Mesendoderm (in vitro differentiated cells): ENCODE results near the gene RIMOC1. TPM values are rescaled to one million over a fixed set of nuclear protein-coding genes. Genes with fewer than 3 reads are reported as not detected.

Source experiments
- DNase-seq: peaks from one replicate; pipeline ENCODE4 v3.0.0; 2013
- H2AK5ac ChIP-seq: 2 replicates; pipeline ENCODE4 v1.6.1; 2013; ENCODE audit warnings: low read length, inconsistent platforms
- H2BK120ac ChIP-seq: 2 replicates; pipeline ENCODE4 v1.6.1; 2013; ENCODE audit warnings: low read depth, mild to moderate bottlenecking, low read length, moderate library complexity, mixed read lengths
- H2BK15ac ChIP-seq: replicated peaks from 2 replicates; pipeline ENCODE4 v1.6.1; 2013; ENCODE audit warnings: low read depth, mild to moderate bottlenecking, moderate library complexity
- H2BK5ac ChIP-seq: 2 replicates; pipeline ENCODE4 v1.6.1; 2013; ENCODE audit warnings: low read length, inconsistent platforms
- H3K18ac ChIP-seq: 2 replicates; pipeline ENCODE4 v1.6.1; 2013; ENCODE audit warnings: mild to moderate bottlenecking, low read length, mixed read lengths
- H3K23ac ChIP-seq: one replicate; pipeline ENCODE4 v1.6.1; 2013; ENCODE audit warnings: low read length
- H3K27ac ChIP-seq: 2 replicates; pipeline ENCODE4 v1.5.1; 2013; ENCODE audit warnings: low read depth, mild to moderate bottlenecking, inconsistent platforms, low read length, moderate library complexity
- H3K27me3 ChIP-seq: 2 replicates; pipeline ENCODE4 v1.6.1; 2013; ENCODE audit warnings: low read length, control low read depth, mild to moderate bottlenecking, inconsistent platforms; ENCODE audit not compliant: insufficient read depth, poor library complexity
- H3K36me3 ChIP-seq: 2 replicates; pipeline ENCODE4 v1.6.1; 2013; ENCODE audit warnings: low read length, inconsistent platforms; ENCODE audit not compliant: control insufficient read depth, insufficient read depth
- H3K4ac ChIP-seq: one replicate; pipeline ENCODE4 v1.6.1; 2013; ENCODE audit warnings: low read depth, mild to moderate bottlenecking, low read length, moderate library complexity
- H3K4me1 ChIP-seq: 2 replicates; pipeline ENCODE4 v1.6.1; 2013; ENCODE audit warnings: low read depth, low read length, inconsistent platforms; ENCODE audit not compliant: control insufficient read depth
- H3K4me2 ChIP-seq: 2 replicates; pipeline ENCODE4 v1.6.1; 2013; ENCODE audit warnings: low read length
- H3K4me3 ChIP-seq: 2 replicates; pipeline ENCODE4 v1.5.1; 2013; ENCODE audit warnings: mild to moderate bottlenecking, low read length
- H3K56ac ChIP-seq: one replicate; pipeline ENCODE4 v1.6.1; 2013; ENCODE audit warnings: low read length
- H3K79me1 ChIP-seq: 2 replicates; pipeline ENCODE4 v1.6.1; 2013; ENCODE audit warnings: low read length, inconsistent platforms
- H3K79me2 ChIP-seq: 2 replicates; pipeline ENCODE4 v1.6.1; 2013; ENCODE audit warnings: mild to moderate bottlenecking, low read length; ENCODE audit not compliant: control insufficient read depth, insufficient read depth
- H3K9ac ChIP-seq: 2 replicates; pipeline ENCODE4 v1.6.1; 2013; ENCODE audit warnings: low read length, inconsistent platforms
- H4K5ac ChIP-seq: one replicate; pipeline ENCODE4 v1.6.1; 2013; ENCODE audit warnings: low read length
- H4K8ac ChIP-seq: one replicate; pipeline ENCODE4 v1.6.1; 2013; ENCODE audit warnings: low read depth, mild to moderate bottlenecking, control low read depth, low read length, moderate library complexity
- WGBS: extraction: QIAGEN DNeasy Blood & Tissue Kit; methylation state at CpG from one replicate; pipeline ENCODE4 v1.1.7; 2013; ENCODE audit warnings: low lambda C conversion rate, missing lambda C conversion rate; ENCODE audit not compliant: insufficient coverage; ENCODE audit errors: extremely low coverage; 5-methylcytosine and 5-hydroxymethylcytosine counted together
- polyA plus RNA-seq, 2 experiments: library from polyadenylated mRNA; stranded (reverse); fragments of 200-250 nt; gene quantifications; one replicate each; pipeline ENCODE4 v1.2.3, GENCODE V29; 2013

RIMOC1 gene, protein sequence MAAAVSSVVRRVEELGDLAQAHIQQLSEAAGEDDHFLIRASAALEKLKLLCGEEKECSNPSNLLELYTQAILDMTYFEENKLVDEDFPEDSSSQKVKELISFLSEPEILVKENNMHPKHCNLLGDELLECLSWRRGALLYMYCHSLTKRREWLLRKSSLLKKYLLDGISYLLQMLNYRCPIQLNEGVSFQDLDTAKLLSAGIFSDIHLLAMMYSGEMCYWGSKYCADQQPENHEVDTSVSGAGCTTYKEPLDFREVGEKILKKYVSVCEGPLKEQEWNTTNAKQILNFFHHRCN
- polyA plus RNA-seq (2013, experiment 1 of 2), result 17.3 TPM
- 16.4 TPM for polyA plus RNA-seq (2013, experiment 2 of 2)

DNA sequence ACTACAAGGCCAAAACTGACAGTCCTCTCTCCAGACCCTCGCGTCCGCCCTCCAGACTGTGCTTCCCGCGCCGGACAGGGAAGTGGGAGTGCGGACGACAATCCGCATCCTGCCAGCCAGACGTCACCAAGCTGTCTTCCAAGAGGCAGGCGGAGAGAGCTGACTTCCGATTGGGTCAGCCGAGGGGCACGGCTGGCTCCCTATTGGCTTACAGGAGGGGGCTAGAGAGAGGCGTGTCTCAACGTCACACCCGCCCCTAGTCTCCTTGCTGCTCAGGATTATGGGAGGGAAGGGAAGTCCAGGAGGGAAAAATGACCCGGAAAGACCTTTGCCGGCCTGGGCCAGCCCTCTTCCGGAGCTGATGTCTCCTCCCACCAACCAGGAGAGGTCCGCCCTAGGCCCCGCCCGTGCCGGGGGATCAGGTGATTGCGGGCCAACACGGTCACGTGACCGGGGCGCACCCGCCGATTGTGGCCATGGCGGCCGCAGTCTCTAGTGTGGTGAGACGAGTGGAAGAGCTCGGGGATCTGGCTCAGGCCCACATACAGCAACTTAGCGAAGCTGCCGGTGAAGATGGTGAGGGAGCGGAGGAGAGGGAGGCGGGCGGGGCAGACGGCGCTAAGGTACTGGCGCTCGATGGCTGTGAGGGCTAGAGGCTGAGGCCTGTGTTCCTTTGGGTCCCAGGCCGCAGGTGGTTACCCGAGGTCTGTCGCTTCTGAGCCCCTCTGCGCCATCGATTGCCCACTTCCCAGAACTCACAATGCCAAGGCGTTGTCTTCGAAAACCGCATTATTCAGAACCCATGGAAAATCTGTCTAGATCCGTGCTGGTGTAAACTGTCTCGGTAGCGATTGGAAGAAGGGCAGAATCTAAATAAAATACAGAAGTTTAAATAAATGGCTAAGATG is at the start of gene RIMOC1:
Gene RIMOC1 (plus strand): TSS at position 453 of the 908 bp plus-strand sequence. CDS start 24 bp downstream, at position 477.
- no peak within 1 kb of the TSS for H3K27ac ChIP-seq

DNA sequence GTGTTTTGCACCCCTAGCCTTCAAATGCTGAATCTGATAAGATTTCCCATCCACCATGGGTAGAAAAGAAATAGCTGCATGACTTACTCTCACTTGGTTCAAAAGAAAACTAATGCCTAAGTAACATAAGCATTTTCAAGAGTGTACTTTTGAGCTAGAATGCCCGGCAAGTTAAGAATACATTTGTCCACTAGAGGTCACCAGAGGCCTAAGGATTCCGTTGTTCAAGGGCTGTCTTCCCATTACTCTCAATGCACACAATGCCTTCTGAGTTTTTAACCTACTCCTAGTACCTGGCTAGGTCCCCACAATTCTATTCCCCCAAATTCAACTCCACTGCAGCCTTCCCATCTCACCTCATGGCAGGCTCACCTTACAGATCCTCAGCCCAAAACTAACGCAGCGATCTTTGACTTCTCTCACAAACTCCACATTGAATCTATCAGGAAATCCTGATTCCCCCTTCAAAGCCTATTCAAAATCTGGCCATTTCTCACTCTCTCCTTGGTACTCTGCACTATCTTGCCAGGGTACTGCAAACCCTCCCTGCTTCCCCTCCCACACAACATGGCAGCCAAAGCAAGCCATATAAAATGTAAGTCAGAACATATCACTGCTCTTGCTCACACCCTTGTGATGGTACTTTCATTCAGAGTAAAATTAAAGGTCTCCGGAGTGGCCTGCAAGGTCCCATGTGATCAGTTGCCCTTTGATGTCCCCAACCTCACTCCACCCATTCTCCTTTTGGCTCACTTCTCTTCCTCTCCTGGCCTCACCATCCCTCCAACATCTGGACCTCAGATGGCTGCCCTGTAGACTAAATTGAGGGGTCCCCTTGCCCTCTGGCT is 47.3 kb upstream of the RIMOC1 start:
- Histone ChIP-seq H3K27me3 (no peaks in the 10 kb centered on the region), H3K36me3 (no peaks in the 10 kb centered on the region), H3K79me1 (no peaks in the 10 kb centered on the region), H4K5ac (no peak overlapping the region), H3K27ac (no peak overlapping the region), H3K4me1 (no peaks in the 10 kb centered on the region), H3K4me3 (no peak overlapping the region), H3K4ac (no peak overlapping the region), H3K23ac (no peak overlapping the region), H3K18ac (no peak overlapping the region), H3K56ac (no peak overlapping the region), H2AK5ac (no peak overlapping the region), H2BK15ac (no peak overlapping the region), H4K8ac (no peak overlapping the region), H3K79me2 (no peaks in the 10 kb centered on the region), H3K9ac (no peak overlapping the region), H3K4me2 (no peak overlapping the region), H2BK120ac (no peak overlapping the region), H2BK5ac (no peak overlapping the region)
- WGBS, result no CpG with 5 or more reads among the region's 5 CpGs
- DNase-seq, result peak; percentile 75

More for the DNA sequence above, at the start of gene RIMOC1:
- Histone ChIP-seq H4K5ac (no peak within 1 kb of the TSS), H2BK5ac (no peak within 1 kb of the TSS), H3K4me3 (peak within 1 kb of the TSS; percentile 55), H3K9ac (peak within 1 kb of the TSS; percentile 90), H3K56ac (peak within 1 kb of the TSS; percentile 89), H4K8ac (peak within 1 kb of the TSS; percentile 77), H3K79me1 (peaks cover 5% of the 10 kb centered on the region), H3K4me2 (peak within 1 kb of the TSS; percentile 70), H2BK15ac (no peak within 1 kb of the TSS), H3K79me2 (peaks cover 12% of the 10 kb centered on the region), H3K4ac (peak within 1 kb of the TSS; percentile 41), H3K36me3 (no peaks in the 10 kb centered on the region), H2AK5ac (no peak within 1 kb of the TSS), H3K18ac (peak within 1 kb of the TSS; percentile 22), H3K23ac (no peak within 1 kb of the TSS), H2BK120ac (no peak within 1 kb of the TSS), H3K4me1 (no peaks in the 10 kb centered on the region), H3K27me3 (no peaks in the 10 kb centered on the region)
- peak; percentile 100 for DNase-seq
- no CpG with 5 or more reads among the region's 55 CpGs for WGBS

DNA sequence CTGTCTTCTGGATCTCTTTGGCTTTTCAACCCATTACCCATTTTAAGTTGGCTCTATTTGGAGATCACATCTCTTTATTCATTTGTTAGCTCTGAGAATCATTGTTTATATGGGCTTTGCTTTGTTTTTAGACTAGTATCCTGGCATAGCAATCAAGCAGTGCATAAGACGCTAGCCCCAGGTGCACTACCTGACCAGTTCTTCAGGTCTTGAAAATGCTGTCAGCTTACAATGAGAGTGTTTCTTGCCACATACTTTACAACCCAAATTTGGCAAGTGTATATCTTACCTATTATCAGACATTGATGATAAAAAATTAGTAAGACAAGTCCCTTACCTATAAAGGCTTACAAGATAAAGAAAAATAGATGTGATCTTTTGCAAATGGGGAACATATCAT is 46.2 kb upstream of the RIMOC1 start:
- no CpG with 5 or more reads among the region's 1 CpG for WGBS
- no peaks in the 10 kb centered on the region for H3K79me1 ChIP-seq
- H3K36me3 ChIP-seq, result no peaks in the 10 kb centered on the region
- H2BK15ac ChIP-seq, result no peak overlapping the region
- H3K56ac ChIP-seq, result no peak overlapping the region
- H3K23ac ChIP-seq, result no peak overlapping the region
- H3K4me3 ChIP-seq, result no peak overlapping the region
- H3K18ac ChIP-seq, result no peak overlapping the region
- H3K4ac ChIP-seq, result no peak overlapping the region
- H3K27ac ChIP-seq, result no peak overlapping the region
- no peak overlapping the region for H2AK5ac ChIP-seq
- H3K79me2 ChIP-seq, result no peaks in the 10 kb centered on the region
- H3K4me1 ChIP-seq, result no peaks in the 10 kb centered on the region
- H2BK120ac ChIP-seq, result no peak overlapping the region
- no peak overlapping the region for H2BK5ac ChIP-seq
- H4K8ac ChIP-seq, result no peak overlapping the region
- DNase-seq, result no peak
- no peaks in the 10 kb centered on the region for H3K27me3 ChIP-seq
- no peak overlapping the region for H4K5ac ChIP-seq
- H3K4me2 ChIP-seq, result no peak overlapping the region
- H3K9ac ChIP-seq, result no peak overlapping the region

DNA sequence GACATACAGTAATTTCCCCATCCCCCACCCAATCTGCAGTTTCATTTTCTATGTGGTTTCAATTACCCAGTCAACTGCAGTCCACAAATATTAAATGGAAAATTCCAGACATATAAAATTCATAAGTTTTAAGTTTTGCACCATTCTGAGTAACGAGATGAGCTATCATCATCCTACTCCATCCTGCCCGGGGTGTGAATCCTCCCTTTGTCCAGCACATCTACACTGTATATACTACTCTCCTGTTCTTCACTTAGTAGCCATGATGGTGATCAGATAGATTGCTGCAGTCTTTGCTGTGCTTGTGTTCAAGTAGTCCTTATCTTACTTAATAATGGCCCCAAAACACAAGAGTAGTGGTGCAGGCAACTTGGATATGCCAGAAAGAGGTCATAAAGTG is 45.3 kb upstream of the RIMOC1 start:
- Histone ChIP-seq H4K5ac (no peak overlapping the region), H3K4me3 (no peak overlapping the region), H2BK120ac (no peak overlapping the region), H4K8ac (no peak overlapping the region), H3K23ac (no peak overlapping the region), H3K4me2 (no peak overlapping the region), H3K79me1 (no peaks in the 10 kb centered on the region), H2BK5ac (no peak overlapping the region), H3K4ac (no peak overlapping the region), H3K27me3 (no peaks in the 10 kb centered on the region), H2BK15ac (no peak overlapping the region), H3K27ac (no peak overlapping the region), H3K56ac (no peak overlapping the region), H3K9ac (no peak overlapping the region), H2AK5ac (no peak overlapping the region), H3K4me1 (no peaks in the 10 kb centered on the region), H3K18ac (no peak overlapping the region), H3K79me2 (no peaks in the 10 kb centered on the region), H3K36me3 (no peaks in the 10 kb centered on the region)
- no peak for DNase-seq
- WGBS, result no CpG with 5 or more reads among the region's 2 CpGs

DNA sequence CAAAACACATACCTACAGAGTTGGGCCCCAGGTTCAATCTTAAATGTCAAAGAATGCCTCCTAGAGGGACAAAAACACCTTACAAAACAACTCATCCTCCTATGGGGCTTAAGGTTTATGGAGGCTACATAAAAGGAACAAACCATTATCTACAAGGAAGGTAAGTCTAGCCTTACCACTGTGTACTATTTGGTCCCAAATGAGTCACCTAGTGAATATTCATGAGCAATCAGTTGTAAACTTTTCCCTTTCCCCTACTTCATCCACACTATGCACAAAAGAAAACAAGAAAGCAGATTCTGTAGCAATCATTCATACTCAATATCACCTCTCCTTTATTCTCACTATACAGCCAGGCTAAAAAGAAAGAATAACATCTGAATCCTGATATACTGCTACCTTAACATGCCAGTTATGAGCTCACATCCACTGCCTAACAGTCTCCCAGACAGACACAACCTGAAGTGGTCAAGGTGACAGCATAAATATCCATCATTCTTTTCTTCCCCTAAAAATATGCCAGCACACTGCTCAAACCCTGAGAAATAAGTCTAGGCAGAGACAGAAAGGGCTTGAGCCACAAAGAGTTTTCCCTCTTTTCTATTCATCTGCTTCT is 40.2 kb upstream of the RIMOC1 start:
- no peaks in the 10 kb centered on the region for H3K27me3 ChIP-seq
- no peak overlapping the region for H3K9ac ChIP-seq
- no peak overlapping the region for H3K4me3 ChIP-seq
- no peak overlapping the region for H2BK15ac ChIP-seq
- no peak overlapping the region for H4K8ac ChIP-seq
- no peak overlapping the region for H2AK5ac ChIP-seq
- no peak overlapping the region for H3K23ac ChIP-seq
- no peak overlapping the region for H2BK5ac ChIP-seq
- no peaks in the 10 kb centered on the region for H3K4me1 ChIP-seq
- no peak overlapping the region for H3K4me2 ChIP-seq
- H2BK120ac ChIP-seq, result no peak overlapping the region
- H4K5ac ChIP-seq, result no peak overlapping the region
- no peak overlapping the region for H3K27ac ChIP-seq
- no peaks in the 10 kb centered on the region for H3K79me1 ChIP-seq
- no peak overlapping the region for H3K56ac ChIP-seq
- no peaks in the 10 kb centered on the region for H3K36me3 ChIP-seq
- H3K79me2 ChIP-seq, result no peaks in the 10 kb centered on the region
- no peak overlapping the region for H3K4ac ChIP-seq
- no peak overlapping the region for H3K18ac ChIP-seq
- no peak for DNase-seq
